Kidney epithelial cell (primary cell): Measurements from ENCODE around the gene COX6A2. TPM values are rescaled to one million over a fixed set of nuclear protein-coding genes. Genes with fewer than 3 reads are reported as not detected.

ENCODE experiments used
- DNase-seq: peaks from one replicate; pipeline ENCODE4 v3.0.0-alpha.2; 2010; ENCODE audit warnings: low read depth
- H3K27me3 ChIP-seq: 2 replicates; pipeline ENCODE4 v1.6.0; 2011; ENCODE audit warnings: low read length; ENCODE audit not compliant: control insufficient read depth, insufficient read depth
- H3K36me3 ChIP-seq: 2 replicates; pipeline ENCODE4 v1.5.1; 2011; ENCODE audit warnings: low read length; ENCODE audit not compliant: control insufficient read depth, insufficient read depth
- H3K4me3 ChIP-seq: 2 replicates; pipeline ENCODE4 v1.5.1; 2011; ENCODE audit warnings: low read depth, mild to moderate bottlenecking, control low read depth, low read length
- total RNA-seq: library from RNA; depleted of rRNA; stranded (reverse); fragments of >200 nt; gene quantifications from 2 replicates; pipeline ENCODE4 v1.2.3, GENCODE V29; 2015
- TF ChIP-seq, protein P1 (sequence below): IDR thresholded peaks from 2 replicates; pipeline ENCODE4 v1.5.1; 2011; ENCODE audit warnings: mild to moderate bottlenecking, moderate library complexity, low read length, control low read depth, inconsistent platforms; ENCODE audit not compliant: insufficient read depth, poor library complexity, severe bottlenecking

Gene COX6A2
- total RNA-seq, 1 donor from 2014 or later, result not detected

GRCh38 chr16:31458844-31459686 is 30.9 kb upstream of the COX6A2 start, which contains the start of gene ARMC5:
Gene ARMC5, plus strand, starts transcription at chr16:31459501. Its CDS starts 24 bp downstream, at chr16:31459525.
- peak; percentile 93 for DNase-seq
- Histone ChIP-seq H3K4me3 (peak within 1 kb of the TSS; percentile 61), H3K27me3 (no peaks in the 10 kb centered on the region), H3K36me3 (no peaks in the 10 kb centered on the region)
- TF ChIP-seq, protein P1, sequence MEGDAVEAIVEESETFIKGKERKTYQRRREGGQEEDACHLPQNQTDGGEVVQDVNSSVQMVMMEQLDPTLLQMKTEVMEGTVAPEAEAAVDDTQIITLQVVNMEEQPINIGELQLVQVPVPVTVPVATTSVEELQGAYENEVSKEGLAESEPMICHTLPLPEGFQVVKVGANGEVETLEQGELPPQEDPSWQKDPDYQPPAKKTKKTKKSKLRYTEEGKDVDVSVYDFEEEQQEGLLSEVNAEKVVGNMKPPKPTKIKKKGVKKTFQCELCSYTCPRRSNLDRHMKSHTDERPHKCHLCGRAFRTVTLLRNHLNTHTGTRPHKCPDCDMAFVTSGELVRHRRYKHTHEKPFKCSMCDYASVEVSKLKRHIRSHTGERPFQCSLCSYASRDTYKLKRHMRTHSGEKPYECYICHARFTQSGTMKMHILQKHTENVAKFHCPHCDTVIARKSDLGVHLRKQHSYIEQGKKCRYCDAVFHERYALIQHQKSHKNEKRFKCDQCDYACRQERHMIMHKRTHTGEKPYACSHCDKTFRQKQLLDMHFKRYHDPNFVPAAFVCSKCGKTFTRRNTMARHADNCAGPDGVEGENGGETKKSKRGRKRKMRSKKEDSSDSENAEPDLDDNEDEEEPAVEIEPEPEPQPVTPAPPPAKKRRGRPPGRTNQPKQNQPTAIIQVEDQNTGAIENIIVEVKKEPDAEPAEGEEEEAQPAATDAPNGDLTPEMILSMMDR, result peak; percentile 51

- no peak for DNase-seq
- H3K36me3 ChIP-seq, result no peaks in the 10 kb centered on the region
- TF ChIP-seq, protein P1, result no peak
Observed at GRCh38 chr16:31458073-31458843, 30.1 kb upstream of the COX6A2 start.

DNA sequence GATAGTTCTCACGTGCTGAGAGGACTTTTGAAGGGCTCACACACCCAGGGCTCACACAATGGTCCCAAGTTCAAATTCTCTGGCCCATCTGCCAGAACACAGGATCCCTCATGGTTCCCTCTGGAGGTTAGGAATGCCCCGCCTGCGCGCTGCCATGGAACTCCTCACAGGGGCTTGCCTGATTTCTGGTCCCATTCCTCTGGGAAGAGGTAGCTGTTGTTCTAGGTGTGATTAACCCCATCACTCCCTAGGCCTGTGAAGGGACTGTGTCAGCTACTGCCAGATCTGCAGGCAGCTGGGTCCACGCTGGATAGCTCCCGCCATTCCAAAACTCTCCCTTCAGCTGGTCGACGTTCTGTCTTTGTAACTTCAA is 28.8 kb upstream of the COX6A2 start:
- TF ChIP-seq, protein P1, result no peak
- no peaks in the 10 kb centered on the region for H3K27me3 ChIP-seq
- H3K4me3 ChIP-seq, result no peak overlapping the region
- H3K36me3 ChIP-seq, result no peaks in the 10 kb centered on the region
- no peak for DNase-seq

More at GRCh38 chr16:31458073-31458843, 30.1 kb upstream of the COX6A2 start:
- Histone ChIP-seq H3K27me3 (no peaks in the 10 kb centered on the region), H3K4me3 (peak overlapping the region; percentile 61)

DNA sequence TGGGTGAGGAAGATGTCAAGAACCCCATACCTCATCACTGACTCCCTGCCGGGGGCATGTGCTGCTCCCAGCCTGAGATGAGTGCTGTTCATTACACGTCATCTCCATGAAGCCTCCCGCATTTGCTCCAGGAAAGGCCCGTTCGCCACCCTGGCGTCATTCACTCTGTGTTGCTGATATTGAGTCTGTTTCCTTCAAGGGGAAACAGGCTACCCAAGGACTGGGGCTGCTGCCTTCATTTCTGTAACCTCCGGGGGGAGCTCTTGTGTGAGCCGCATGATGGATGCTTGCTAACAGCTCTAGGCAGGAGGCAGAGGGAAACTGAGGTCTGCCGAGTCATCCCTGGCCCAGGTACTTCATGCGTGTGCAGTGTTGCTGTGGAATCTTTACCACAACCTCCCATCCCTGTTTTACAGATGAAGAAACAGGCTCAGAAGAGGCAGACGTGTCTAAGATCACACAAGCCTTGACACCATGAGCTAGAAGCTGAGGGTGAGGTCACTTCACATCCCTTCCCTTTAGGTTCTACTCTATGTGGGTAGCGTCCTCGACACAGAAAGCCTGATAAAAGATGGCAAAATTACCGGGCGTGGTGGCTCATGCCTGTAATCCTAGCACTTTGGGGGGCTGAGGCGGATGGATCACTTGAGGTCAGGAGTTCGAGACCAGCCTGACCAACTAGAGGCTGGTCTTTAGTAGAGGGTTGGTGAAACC is 27.6 kb upstream of the COX6A2 start:
- DNase-seq, result no peak
- TF ChIP-seq, protein P1, result peak; percentile 37
- Histone ChIP-seq H3K27me3 (no peaks in the 10 kb centered on the region), H3K4me3 (no peak overlapping the region), H3K36me3 (no peaks in the 10 kb centered on the region)

GRCh38 chr16:31453255-31454204 is 25.4 kb upstream of the COX6A2 start:
- TF ChIP-seq, protein P1, result no peak
- Histone ChIP-seq H3K27me3 (no peaks in the 10 kb centered on the region), H3K4me3 (no peak overlapping the region), H3K36me3 (no peaks in the 10 kb centered on the region)
- DNase-seq, result no peak
